Myocyte (in vitro differentiated cells): Measurements from ENCODE around the gene RAMP1. TPM values are rescaled to one million over a fixed set of nuclear protein-coding genes. Genes with fewer than 3 reads are reported as not detected.

ENCODE experiments used
- DNase-seq: peaks from one replicate; pipeline ENCODE4 v3.0.0-alpha.2; 2012; ENCODE audit warnings: low read depth
- total RNA-seq: library from RNA; depleted of rRNA; stranded (reverse); fragments of >200 nt; gene quantifications from 2 replicates; pipeline ENCODE4 v1.2.3, GENCODE V29; 2014

Gene RAMP1
- total RNA-seq, 1 donor from 2014 or later = 20.9 TPM

GRCh38 chr2:237913193-237913917, 53.9 kb downstream of the RAMP1 start:
- no peak for DNase-seq

DNA sequence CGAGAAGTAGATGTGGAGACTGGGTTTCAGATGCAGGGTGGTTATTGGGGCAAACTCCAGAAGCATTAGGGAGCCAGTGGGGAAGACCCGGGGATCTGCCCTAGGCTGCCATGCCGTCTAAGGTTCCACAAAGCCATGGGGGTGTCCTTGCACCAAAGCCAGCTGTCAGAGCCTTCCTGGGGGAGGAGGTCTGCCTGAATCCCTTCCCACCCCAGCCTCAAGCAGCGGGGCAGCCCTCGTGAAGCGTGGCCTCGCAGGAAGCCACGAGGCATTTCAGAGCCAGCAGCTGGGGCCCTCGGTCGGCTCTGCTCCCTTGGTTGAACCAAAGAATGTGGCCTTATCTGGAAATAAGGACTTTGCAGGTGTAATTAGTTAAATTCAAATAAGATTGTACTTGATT, 56.2 kb downstream of the RAMP1 start:
- peak; percentile 38 for DNase-seq

DNA sequence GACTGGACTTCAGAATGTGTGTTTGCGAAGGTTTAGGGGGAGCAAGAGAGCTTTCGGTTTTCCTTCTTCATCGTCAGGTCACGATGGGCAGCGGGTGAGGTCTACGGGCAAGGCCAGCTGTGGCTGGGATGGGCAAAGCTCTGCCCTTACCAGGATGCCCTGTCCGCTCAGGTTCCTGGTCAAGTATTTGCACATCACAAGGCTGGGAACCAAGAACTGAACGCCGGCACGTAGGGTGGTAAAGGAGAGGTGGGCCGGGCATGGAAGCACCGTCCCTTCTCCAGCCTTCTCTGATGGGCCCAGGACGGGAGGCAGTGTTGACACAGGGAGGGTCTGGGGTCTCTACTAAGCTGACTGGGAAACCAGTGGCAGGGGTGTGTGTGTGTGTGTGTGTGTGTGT, 56.9 kb downstream of the RAMP1 start:
- DNase-seq = no peak

- DNase-seq = no peak
These were observed 58.4 kb downstream of the RAMP1 start for GRCh38 chr2:237917696-237918374.

DNA sequence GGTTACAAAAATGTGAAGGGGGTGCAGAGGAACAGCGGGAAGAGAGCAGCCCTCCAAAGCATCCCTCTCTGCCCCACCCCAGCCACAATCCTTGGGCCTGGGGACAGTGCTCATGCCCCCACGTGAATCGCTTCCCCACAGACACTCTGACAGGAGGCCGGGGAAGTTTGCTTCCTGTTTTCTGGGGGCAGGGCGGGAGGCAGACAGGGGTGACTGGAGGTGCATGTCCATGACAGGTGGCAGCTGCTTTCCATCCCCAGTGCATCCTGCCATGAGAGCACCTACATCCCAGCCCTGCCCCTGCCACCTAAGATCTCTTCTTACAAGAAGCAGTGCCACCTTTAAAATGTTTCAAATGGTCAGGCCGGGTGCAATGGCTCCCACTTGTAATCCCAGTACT, 60.2 kb downstream of the RAMP1 start:
- DNase-seq = no peak

- no peak for DNase-seq
These were observed 61.2 kb downstream of the RAMP1 start for GRCh38 chr2:237920673-237921072.

- no peak for DNase-seq
These were observed 62.6 kb downstream of the RAMP1 start for GRCh38 chr2:237921967-237922492.

DNA sequence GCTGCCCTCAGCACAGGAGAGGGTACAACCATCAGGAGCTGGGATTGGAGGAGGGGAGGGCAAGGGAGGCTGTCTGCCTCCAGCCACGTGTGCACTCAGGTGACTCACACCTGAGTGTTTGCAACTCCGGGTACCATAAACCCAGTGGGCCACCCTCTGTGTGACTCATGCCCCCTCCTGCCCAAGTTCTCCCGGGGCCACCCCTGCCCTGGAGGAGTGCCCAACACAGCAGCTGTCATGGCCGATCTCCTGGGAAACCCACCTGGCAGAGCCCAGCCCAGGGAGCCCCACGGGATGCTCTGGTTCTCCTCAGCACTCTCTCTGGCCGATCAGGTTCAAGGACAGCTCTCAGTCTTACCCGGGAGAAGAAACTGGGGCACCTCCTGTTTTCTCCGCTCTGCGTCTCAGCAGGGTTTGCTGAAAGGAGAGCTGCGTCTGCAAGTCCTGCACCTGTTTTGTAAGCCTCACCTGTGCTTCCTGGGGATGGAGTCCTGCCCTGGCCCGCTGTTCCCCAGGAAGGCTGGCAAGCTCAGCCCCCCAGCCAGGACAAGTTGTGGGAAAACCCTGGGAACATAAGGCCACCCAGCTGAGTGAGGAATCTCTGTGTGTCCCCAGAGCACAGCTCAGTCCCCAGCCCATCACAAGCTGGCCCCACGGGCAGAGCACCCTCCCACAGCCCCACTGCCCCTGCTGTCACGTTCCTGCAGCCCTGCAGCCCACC, 63.4 kb downstream of the RAMP1 start:
- peak; percentile 22 for DNase-seq

DNA sequence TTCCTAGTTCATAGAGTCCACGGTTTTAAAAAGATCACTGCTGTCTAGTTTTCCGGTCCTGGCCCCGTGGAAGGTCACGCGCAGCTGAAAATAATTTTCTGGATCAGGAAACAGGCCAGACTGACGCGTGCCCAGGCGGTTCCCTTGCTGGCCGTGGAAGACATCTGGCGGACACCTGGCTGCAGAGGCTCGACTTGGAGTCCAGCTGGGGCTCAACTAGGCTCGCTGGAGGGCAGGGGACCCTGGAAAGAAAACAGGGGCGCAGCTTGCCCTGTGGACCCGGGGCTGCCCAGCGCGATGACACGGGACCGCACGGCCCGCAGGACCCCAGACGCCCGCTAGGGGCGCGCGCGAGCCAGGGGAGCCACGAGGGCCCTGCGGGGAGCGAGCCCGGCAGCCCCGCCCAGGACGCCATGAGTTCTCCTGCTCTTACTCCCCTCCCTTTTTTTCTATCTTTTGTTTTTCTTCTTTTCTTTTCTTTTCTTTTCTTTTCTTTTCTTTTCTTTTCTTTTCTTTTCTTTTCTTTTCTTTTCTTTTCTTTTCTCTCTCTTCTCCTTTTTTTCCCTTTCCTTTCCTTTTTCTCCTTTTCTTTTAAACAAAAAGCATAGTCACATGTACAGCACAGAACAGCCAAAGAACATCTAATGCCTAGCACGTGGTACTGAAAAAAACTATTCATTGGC, 64.2 kb downstream of the RAMP1 start:
- DNase-seq = peak; percentile 36

- no peak for DNase-seq
These were observed 64.7 kb downstream of the RAMP1 start for GRCh38 chr2:237924164-237924534.

DNA sequence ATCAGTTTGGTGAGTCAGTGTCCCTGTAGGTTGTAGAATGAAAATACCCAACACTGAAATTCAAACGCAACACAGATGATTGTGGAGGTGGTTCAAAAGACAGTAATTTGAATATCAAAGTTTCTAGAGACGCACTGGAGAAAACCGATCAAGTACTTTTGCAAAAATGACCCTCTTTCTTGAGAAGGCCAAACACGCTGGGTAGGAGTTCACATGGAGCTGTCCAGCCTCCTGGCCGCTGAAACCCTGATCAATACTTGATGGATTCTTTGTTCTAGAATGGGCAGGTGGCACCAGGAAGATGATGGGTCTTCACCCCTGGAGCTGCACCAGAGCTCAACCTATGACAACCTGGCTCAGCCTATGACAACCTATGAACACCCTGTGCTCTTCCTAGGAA, 67.7 kb downstream of the RAMP1 start:
- DNase-seq = peak; percentile 18

GRCh38 chr2:237927986-237928385, 68.6 kb downstream of the RAMP1 start:
- DNase-seq = peak; percentile 59

DNA sequence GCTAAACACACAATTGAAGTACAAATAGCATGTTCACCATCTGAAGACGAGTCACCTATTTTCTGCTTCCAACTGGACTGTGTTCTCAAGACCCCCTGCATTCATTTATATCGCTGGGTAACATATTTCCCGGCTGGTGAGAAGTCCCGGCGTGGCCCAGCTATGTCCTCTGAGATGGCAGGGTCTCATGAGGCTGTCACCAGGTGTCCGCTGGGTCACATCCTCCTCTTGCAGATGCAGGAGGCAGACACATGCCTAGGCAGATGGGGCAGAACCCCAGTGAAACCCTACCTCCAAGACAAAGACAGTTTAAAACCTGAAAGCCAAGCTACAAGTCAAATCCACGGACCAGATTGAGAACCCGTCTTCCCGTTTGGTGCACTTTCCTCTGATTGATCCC, 70.6 kb downstream of the RAMP1 start:
- no peak for DNase-seq

DNA sequence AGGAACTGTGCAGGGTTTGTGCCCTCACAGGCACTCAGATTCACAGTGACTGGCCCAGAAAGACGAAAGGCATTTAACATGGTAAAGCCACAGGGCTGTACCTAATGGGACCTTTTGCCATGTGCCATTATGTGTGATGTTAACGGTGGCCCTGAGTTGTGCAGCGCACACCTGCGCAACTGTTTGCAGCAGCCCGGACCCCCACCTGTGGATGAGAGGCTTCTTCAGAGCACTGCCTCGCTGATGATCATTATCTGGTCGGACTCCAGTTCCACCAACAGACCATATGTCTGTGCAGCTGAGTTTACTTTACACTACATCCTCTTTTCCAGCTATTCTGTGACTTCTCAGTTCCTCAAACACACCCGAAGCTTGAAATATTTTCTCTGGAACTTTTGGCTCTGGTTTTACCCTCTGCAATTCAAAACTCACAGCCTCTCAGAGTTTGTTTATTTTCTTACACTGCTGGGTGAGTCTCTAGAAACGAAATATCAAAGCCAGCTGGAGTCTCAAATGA, 71.8 kb downstream of the RAMP1 start:
- DNase-seq = peak; percentile 52

DNA sequence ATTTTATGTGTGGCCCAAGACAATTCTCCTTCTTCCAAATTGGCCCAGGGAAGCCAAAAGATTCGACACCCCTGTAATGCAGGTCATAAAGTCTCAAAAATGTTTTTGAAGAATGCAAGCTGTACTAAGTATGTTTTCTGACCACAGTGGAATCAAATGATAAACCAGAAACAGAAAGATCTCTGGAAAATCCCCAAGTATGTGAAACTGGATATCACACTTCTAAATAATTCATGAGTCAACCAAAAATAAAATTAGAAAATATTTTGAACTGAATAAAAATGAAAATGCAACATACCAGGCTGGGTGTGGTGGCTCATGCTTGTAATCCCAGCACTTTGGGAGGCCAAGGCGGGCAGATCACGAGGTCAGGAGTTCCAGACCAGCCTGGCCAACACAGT, 73.3 kb downstream of the RAMP1 start:
- DNase-seq = peak; percentile 86

DNA sequence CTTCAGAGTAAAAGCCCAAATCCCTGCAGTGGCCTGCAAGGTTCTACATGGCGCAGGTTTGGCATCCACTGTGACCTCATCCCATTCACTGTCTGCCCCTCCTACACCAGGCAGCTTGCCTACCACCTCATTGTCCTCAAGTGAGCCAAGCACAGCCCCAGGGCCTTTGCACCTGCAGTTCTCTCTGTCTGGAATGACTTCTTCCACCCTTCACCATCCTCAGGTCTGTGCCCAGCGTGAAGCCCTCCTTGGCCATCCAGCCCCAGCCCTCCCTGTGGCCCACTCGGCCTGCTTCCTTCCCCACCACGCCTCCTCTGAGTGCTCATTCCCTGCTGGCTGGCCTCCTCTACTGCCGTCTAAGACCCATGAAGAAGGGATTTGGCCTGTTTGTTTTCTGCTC, 74.8 kb downstream of the RAMP1 start:
- no peak for DNase-seq

- peak; percentile 38 for DNase-seq
These were observed 76.5 kb downstream of the RAMP1 start for GRCh38 chr2:237935740-237936452.

DNA sequence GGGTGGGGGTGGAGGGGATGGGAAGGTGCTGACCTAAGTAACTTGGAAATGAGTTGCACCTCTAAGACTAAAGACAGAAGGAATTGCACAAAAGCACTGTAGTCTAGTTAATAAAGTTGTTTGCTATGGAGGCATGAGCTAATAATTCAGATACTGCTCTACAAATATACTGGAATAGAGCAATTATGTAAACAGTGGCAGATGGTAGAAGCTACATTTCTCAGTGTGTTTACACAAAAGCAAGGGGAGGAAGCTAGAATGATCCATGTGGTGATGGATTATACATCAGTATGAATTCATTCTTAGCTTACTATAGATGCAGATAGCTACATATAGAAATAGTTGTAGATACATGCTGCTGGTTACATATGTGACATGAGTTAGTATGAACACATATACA, 79.8 kb downstream of the RAMP1 start:
- no peak for DNase-seq

DNA sequence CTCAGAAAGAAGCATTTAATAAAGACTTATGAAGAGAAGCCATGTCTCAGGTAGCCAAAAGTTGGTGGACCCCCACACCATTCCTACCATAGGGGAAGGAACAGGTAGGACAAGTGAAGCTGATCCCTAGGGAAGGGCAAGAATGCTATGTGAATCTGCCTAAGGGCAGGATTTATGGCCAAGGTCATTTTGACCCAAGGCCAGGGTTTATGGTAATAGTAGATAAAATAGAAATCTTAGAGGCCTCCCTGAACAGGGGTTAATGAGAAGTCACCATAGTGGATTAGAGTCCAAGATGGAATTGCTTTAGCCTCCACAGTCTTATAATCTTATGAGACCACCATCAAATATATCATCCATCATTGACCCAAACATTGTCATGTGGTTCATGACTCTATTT, 81.4 kb downstream of the RAMP1 start:
- no peak for DNase-seq

- DNase-seq = no peak
These were observed 81.8 kb downstream of the RAMP1 start for GRCh38 chr2:237941239-237941638.

DNA sequence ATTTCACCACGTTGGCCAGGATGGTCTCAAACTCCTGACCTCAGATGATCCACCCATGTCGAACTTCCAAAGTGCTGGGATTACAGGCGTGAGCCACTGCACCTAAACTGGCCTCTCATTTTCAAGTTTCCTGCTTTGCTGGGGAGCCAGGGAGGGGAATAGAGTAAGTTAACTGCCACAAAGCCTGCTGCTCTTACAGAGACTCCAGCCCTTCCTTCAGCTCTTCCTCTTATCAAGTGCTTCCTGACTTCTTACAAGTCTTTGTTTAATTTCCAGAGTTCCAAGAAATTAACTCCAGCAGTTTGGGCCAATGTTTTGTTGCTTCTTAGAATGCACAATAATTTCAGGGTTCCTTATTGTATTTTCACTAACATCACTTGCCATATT, 83.1 kb downstream of the RAMP1 start:
- DNase-seq = no peak
